Measurements from ENCODE around the gene INS.
"Not testable (repeated sequence)": the region's sequence is repeated elsewhere in the genome, so short reads cannot be mapped to it uniquely, and the experiment has no call there.

INS gene

DNA sequence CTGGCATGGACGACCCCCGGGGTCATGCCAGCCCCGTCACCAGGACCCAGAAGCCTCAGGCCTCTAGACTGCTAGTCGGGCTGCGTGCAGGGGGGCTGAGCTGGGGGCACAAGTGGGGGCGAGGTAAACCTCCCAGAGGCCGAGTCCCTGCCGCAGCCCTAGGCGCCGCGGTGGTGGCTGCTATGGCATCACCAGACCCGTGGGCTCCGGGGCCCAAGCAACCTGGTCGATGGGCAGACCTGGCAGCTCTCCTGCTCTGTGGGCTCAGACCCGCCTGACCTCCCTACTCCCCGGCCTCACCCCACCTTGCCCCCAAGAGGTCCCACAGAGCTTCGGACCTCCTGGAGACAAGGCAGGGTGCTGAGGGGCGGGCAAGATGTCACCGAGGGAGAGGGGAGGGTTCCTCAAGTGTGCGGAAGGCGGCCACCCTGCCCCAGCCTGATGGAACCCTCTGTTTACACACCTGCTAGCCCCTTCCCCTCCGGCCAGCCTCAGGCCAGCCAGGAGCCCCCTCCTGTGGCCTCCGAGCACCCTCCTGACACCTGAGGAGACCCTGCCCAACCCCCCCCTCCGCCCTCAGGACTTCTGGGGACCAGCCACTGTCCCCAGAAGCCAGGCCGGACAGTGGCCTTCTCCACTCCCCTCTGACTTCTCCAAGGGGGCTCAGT lies 31.2 kb downstream of the INS start:
- no peak for DNase-seq

DNA sequence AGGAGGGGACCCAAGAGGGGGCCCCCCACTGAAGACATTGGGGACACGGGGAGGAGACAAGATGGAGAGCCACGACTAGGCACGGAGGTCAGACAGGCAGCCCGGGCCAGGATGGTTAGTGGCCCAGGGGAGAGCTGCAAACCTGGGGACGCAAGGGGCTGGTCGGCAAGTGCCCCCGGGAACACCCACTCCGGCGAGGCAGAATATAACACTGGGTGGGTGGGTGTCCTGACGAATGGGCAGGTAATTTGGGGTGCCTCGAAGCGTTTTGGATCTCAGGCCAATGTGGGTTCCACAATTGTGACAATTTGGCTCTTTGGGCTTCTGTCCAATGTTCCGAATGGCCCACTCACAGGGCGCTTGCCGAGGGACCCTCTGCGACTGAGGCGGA lies 31.7 kb downstream of the INS start:
- DNase-seq: no peak

DNA sequence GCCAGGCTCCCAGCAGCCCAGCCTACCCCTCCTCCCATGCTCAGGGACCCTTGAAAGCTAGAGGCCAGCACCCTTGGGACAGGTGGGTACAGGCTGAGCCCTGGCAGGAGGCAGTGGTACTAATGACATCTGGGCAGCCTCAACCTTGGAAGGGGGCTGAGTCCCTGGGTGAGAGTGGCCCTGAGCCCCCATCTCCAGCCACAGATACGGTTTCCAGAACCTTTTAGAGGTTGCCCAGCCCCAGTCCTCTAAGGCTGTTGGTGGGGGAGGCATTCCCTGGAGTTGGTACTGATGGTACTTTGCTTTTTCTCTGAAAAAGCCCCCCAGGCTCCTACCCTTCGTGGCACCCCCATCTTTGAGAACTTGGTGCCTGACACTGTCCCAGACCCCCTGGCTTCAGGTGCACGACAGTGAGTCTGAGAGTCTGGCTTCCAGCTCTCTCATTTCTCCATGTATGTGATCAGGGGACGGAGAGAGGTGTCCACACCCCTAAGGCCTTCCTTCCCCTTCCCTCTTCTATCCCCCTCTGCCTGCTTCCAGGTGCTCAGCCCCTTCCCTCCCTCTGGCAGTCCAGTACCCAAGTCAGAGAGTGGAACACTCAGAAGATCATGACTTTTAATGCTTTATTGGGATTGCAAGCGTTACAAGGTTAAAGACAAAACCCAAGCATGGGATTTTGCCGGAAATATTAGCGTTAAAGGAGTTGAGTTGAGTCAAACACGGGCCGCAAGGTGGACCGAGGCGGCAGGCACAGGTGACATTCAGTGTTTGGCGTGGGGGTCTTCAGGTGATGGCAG lies 32.3 kb downstream of the INS start:
- DNase-seq: no peak

DNA sequence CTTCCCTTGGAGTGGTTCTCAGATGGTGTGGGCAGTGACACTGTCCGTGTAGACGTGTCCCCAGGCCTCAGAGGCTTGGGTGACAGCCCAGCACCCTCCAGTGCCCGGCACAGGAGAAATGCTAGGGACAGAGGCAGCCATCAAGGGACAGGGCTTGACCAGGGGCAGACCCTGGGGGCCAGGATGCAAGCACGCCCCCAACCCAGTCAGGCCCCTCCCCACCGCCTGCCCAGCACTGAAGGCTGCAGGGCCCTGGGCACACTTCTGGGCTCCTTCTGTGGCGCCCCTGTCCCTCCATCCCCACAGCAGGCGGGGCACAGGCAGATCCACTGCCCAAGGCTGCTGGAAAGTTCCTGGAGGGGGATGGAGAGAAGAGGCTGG lies 32.9 kb downstream of the INS start:
- no peak for DNase-seq

DNA sequence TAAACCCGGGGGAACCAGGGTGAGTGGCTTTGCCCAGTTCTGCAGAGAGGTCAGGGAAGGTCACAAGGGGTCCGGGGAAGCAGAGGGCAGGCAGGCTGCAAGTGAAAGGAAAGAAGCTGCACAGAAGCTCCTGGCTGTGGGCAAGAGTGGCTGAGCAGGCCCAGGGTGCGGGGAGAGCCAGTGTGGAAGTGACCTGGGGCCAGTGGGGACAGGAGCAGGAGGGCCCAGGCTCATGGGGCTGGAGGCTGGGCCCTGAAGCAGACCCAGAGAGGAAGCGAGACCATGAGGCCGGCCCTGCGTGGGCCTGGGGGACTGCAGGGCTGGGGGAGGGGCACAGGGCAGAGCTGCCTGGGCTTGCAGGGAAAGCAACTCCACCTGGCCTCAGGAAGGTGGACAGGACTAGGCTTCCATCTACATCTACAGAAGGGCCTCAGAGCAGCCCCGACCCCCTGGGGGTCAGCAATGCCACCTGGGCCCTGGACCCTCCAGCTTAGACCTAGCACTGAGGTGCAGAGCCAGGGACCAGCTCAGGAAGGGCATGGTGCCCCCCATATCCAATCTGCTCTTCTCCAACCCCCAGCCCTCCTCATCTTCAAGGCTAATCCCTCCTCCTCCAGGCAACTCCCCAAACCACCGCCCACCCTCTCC lies 33.4 kb downstream of the INS start:
- DNase-seq: no peak

DNA sequence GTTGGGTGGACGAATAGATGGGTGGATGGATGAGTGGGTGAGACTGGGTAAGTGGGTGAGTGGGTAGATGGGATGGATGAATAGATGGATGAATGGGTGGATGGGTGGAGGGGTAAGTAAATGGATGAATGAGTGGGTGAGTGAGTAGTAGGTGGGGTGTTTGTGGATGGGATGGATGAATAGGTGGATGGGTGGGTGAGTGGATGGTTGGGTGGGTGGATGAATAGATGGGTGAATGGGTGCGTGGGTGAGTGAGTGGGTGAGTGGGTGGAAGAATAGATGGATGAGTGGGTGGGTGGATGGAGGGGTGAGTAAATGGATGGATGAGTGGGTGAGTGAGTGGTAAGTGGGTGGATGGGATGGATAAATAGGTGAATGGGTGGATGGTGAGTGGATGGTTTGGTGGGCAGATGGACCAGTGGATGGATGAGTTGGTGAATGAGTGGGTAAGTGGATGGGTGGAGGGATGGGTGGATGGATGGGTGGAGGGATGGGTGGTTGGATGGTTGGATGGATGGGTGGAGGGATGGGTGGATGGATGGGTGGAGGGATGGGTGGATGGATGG lies 34.4 kb downstream of the INS start:
- DNase-seq: no peak

DNA sequence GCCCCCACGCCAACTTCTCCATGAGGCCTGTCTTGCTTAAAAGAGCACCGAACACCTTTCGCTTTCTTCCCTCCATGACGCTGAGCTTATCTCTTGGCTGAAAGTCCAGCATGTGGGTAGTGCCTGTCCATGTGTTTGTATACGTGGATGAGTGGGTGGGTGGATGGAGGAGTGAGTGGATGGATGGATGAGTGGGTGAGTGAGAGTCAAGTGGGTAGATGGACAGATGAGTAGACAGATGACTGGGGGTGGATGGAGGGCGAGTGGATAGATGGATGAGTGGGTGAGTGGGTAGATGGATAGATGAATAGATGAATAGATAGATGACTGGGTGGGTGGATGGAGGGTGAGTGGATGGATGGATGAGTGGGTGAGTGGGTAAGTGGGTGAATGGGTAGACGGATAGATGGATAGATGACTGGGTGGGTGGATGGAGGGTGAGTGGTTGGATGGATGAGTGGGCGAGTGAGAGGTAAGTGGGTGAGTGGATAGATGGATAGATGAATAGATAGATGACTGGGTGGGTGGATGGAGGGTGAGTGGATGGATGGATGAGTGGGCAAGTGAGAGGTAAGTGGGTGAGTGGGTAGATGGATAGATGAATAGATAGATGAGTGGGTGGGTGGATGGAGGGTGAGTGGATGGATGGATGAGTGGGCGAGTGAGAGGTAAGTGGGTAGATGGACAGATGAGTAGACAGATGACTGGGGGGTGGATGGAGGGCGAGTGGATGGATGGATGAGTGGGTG lies 36.1 kb downstream of the INS start:
- not testable (repeated sequence) for DNase-seq

DNA sequence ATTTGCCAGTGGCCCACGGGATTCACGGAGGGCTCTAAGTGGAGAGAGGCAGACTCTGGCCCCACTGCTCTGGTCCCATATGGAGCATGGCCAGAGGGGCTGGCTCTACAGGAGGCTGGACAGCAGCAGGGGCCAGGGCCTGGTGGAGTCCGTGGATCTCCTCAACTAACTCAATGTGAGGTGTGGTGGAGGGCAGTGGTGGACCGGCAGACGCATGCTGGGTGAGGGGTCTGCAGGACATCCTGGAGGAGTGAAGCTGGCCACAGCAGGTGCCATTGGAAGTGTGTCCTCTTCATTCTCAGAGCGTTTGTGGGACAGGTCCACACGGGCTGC lies 37.4 kb downstream of the INS start:
- DNase-seq: no peak

DNA sequence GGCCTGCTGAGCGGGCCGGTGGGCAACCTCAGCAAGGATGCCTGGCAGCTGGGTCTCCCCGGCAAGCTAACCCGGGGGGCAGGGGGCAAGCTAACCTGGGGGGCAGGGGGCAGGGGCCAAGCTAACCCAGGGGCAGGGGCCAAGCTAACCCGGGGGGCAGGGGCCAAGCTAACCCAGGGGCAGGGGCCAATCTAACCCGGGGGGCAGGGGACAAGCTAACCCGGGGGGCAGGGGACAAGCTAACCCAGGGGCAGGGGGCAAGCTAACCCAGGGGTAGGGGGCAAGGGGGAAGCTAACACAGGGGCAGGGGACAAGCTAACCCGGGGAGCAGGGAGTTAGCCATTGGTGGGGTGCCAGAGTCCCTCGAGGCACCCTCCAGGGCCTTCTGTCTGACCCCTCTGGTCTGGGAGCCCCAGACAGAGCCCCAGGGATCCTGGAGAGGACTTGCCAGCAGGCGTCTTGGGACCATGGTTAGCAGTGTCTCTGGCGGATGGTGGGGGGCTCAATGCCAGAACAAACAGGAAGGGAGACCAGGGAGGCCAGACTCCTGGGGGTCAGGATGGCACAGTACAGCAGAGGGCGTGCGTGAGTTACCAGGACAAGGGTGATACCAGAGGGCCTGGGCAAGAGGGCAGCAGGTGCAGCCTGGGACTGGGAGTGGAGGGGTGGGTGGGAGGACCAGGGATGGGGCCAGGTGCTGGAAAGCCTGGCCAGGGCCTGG lies 37.9 kb downstream of the INS start:
- DNase-seq: no peak

DNA sequence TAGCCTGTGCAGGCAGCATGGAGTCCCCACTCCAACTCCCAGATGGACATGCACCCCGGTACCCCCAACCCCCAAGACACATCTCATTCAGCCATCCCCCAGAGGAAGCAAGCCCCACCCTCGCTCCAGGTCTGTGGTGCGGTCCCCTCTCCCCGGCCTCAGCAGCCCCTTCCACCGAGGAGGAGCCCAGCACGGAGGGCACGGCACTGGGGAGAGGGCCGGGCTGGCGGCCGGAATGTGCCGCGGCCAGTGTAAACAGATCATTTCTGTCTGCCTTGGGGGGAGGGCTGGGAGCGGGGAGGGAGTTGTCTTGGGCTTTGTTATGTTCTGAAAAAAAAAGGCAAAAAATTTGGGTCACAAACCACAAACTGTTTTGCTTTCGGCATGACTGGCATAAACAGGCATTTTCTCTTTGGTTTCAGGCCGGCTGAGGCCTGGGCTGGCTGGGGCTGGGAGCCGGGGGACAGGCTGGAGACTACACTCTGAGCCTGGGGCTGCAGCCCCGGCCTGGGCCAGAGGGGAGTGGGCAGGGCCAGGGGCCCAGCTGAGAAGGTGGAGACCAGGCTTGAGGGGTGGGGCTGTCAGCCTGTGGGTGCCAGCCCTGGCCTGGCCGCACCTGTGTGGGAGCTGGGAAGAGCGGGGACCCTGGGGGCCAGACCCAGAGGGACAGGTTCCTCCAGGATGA lies 38.6 kb downstream of the INS start:
- no peak for DNase-seq

DNA sequence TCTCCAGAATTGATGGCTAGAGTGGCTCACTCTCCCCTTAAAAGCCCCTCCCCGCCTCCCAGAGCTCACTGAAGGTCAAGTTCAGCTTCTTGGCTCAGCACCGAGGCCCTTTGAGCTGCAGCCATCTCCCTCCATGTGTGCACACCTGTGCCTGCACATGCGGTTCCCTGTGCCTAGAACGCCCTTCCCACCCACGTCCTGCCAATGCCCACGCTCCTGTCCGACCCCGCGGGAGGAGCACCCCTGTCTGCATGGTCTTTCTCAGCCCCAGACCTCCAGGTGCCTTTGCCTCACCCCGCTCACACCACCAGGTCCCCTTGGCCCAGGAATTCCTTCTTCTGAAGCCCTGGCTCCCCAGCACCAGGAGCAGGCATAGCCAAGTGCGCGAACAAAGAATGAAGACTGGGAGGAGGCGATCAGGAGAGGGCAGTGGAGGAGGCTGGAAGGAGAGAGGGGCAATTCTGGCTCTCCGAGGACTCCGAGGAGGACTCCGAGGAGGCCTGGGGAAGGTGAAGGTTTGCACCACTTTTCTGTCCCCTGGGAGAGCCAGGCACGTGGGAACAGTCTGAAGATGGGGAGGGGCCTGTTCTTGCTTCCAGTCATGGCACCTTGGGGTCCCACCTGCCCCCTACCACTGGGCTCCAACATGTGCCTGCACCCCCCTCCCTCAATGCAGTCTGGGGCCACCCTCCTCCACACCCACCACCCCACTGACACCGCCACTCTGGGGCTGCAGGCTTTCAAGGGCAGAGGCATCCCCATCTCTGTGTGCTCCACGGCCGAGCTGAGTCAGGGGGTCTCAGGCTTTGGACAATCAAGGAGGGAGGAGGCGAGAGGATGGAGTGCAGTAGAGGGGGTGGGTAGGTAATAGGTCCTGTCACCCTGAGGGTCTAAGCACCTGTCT lies 39.5 kb downstream of the INS start:
- DNase-seq: no peak

DNA sequence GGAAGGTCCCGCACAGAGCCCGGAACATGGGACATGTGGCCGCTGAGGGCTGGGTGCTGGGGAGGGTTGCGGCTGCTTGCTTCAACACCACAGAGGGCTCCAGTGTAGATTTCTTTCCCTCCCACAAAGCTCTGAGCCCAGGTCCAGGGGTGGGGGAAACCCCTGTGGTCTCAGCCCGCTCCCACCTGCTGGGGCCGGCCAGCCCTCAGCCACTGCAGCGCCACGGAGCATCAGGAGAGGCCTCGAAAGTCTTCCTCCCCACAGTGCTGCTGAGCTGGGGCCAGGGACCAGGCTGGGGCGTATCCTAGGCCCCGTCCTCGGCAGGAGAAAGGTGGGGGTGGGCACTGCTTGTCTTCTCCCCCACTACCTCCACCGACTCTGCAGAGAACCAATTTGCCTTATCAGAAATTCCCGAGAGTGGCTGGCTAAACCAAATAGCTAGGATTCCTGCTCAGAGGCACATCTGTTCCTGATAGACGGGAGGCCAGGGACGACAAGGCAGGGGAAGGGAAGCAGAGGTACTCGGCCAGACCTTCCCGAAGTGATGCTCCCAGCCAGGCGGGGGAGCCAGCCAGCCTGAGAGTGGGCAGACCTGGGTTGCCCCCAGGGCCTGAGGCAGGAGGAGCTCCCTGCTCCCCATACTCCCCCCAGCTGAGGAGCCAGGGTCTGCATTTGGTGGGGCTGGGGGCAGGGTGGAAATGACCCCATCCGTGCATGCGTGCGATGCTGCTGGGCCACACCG lies 40.5 kb downstream of the INS start:
- DNase-seq: no peak

DNA sequence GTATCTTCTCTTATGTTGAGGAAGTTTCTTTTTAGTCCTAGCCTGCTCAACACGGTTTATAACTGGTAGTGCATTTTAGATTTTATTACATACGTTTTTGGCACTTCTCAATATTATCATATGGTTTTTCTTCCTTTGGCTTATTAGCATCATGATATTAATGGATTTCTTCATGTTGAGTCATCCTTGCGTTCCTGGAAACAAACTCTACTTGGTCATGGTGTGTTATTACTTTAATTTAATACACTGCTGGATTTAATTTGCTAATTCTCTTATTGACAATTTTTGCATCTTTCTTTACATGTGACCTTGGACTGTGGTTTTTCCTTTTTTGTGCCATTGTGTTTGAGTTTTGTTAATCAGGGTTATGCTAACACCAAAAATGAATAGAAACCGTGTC lies 42.3 kb downstream of the INS start:
- DNase-seq: no peak

DNA sequence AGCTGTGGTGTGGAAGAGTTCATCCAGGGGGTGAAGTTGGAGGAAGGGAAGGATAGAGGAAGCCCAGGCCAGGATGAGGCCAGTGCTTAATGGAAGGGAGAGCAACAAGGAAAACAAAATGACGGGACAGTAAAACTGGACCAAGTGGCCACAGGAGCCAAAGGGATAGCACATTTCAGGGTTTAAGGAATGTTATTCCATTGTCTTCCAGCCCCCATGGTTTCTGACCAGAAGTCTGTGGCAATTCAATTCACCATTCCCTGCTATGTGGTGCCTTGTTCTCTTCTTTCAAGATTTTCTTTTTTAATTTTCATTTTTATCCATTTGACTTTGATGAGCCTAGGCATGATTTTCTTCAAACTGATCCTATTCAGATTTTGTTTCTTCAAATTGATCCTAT lies 44.3 kb downstream of the INS start:
- no peak for DNase-seq

DNA sequence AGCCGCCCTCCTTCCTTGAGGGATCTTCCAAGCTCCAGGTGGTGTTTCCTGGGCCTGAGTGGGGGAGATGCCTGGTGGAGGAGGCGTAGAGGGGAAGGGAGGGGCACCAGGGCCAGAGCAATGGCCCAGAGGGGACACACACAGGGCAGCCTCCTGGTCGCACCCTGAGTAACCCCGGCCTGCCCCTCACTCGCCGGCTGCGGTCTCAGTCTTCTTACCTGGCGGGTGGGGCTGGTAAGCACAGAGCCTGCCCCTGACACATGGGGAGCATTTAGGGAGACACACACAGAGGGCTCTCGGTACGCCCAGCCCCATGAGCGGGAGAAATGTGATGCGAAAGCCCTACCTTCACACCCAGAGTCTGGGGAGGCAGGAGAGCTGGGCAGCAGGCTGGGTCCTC lies 45.7 kb downstream of the INS start:
- no peak for DNase-seq

DNA sequence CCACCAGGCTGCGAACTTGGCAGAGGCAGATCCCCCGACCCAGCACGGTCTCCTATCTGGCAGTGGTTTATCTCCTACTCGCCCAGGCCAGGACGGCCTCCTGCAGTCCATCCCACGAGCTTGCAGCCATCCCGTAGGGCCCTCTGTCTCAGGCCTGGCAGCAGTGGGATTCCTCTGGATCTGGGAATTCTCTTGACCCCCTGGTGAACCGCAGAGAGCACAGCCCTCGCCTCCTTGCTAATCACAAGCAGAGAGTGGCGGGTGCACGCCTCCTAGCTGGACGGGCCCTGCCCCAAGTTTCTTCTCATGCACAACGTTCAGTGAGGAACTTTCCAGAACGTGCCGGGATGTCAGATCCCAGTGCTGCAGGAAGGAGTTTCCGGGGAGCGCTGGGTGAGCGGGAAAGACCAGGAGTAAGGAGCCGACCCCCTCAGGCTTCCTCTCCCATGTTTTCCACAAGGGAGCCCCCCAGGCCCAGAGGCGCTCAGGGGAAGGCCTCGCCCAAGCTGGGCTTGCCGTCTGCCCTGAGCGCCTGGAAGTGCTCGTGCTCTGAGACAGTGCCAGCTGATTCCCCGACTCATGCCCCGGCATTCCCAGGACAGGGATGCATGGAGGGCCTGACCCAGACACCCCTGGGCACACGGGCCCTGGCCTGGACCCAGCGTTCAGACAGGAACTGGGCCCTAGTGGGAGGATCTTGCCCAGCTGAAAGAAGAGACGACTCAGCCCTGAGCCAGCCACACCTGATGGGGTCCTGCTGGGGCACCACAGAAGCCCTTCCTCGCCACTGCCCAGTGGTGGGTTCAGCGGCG lies 46.4 kb downstream of the INS start:
- DNase-seq: no peak

DNA sequence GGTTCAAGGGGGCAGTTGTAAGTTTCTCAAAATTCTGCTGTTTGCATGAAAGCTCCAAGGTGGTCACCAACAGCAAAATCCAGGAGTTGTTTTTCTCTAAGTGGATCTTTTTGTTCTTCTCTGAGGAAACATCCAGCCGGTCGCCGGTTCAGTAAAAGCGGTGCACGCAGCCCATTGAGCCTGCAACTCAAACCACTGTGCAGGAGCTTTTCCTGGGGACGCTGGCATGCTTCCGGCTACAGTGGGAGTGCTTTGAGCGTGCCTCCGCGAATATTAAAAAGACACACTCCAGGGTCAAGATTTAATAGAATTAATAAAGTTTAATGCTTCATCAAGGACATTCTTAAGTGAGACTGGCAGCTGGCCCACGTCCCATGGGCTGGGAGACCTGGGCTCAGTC lies 47.2 kb downstream of the INS start:
- no peak for DNase-seq

DNA sequence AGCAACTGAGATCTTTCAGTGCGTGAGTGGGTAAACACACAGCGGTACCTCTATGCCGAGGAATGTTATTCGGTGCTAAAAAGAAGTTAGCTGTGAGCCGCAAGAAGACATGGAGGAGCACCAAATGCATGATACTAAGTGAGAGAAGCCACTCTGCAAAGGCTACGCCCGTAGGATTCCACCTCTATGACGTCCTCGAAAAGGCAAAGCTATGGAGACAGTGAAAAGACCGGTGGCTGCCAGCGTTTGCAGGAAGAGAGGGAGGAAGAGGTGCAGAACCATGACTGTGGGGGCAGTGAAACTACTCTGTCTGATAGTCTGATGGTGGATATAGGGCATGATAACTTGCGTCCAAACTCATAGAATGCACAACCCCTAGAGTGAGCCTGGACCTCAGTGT lies 50.5 kb downstream of the INS start:
- DNase-seq: no peak

All from midbrain (tissue), 1 donor.